Inflammatory macrophage treated with lipopolysaccharide for 1 hour (primary cell): Measurements from ENCODE around the gene C11orf21.

Experiments
- DNase-seq, 2 donors: peaks; one replicate each; pipeline ENCODE4 v3.0.0-alpha.2; 2020 to 2022

The C11orf21 gene

GRCh38 chr11:2258501-2259465 is 42.9 kb downstream of the C11orf21 start:
- DNase-seq, result no peak

GRCh38 chr11:2256951-2257700 is 44.6 kb downstream of the C11orf21 start:
- no peak for DNase-seq

- DNase-seq, result no peak
Measured at GRCh38 chr11:2256293-2256913, 45.3 kb downstream of the C11orf21 start.

- no peak for DNase-seq
Measured at GRCh38 chr11:2252018-2252417, 49.7 kb downstream of the C11orf21 start.

GRCh38 chr11:2251138-2251537 is 50.6 kb downstream of the C11orf21 start:
- no peak for DNase-seq

GRCh38 chr11:2250485-2250884 is 51.2 kb downstream of the C11orf21 start:
- no peak for DNase-seq

GRCh38 chr11:2250041-2250440 is 51.7 kb downstream of the C11orf21 start:
- no peak for DNase-seq

- DNase-seq, result no peak
Measured at GRCh38 chr11:2249189-2249916, 52.4 kb downstream of the C11orf21 start.

- no peak for DNase-seq
Measured at GRCh38 chr11:2248762-2249161, 53.0 kb downstream of the C11orf21 start.

GRCh38 chr11:2248242-2248641 is 53.5 kb downstream of the C11orf21 start:
- DNase-seq, result no peak

GRCh38 chr11:2247496-2247895 is 54.2 kb downstream of the C11orf21 start:
- no peak for DNase-seq
